ENCODE results near the gene OTOF. TPM values are rescaled to one million over a fixed set of nuclear protein-coding genes. Genes with fewer than 3 reads are reported as not detected.

The OTOF gene
- polyA plus RNA-seq, 2 of the 4 experiments (the other 2 are of a cell fraction), result 0.05 to 0.22 TPM

DNA sequence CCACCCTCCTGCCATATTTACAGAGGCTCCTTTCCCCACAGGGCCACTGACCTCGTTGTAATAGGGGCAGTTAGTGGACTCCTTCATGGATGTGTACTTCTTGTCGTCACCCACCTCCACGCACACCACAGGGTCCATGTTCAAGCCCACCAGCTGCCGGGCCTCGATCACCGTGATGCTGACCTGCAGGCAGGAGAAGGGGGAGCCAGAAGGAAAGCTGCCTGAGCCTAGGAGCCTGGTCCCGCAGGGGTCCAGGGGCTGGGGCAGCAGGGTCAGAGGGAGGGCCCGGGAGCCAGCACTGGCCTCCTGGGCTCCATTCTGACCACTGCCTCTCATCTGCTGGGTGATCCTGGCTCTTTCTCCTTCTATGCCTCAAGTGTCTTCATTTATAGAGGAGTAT, 17.0 kb upstream of the OTOF start:
- CTCF ChIA-PET, result interaction anchor here (1.4 to 1.7 kb wide), 2 partner anchors 8 to 28 kb away, joined by 4 to 5 read pairs; no protein-coding TSS in a partner anchor
- H3K9me3 ChIP-seq, result no peaks in the 10 kb centered on the region
- DNase-seq (ENCODE audit: low read depth in 1 of 2, low spot score in 1 of 2) (no peak), FAIRE-seq (no peak), ATAC-seq (no peak)
- no peak overlapping the region for H3K4me2 ChIP-seq
- H3K4me3 ChIP-seq, result no peak overlapping the region
- H3K4me1 ChIP-seq, result no peaks in the 10 kb centered on the region
- POLR2A ChIA-PET, result no interaction called here
- H3K27ac ChIP-seq, result no peak overlapping the region
- 79% methylated on average over 8 of the region's 8 CpGs for WGBS (ENCODE audit: missing lambda C conversion rate)
- TF ChIP-seq ZC3H11A (IDR thresholded peaks at IDR 0.05), result no peak
- TF ChIP-seq FOSL2 (IDR thresholded peaks at IDR 0.05), result no peak
- no peak for TF ChIP-seq FOSL2 (CRISPR knock-in tag; IDR thresholded peaks at IDR 0.05)

GRCh38 chr2:26494199-26494598, 16.3 kb upstream of the OTOF start:
- ATAC-seq (no peak), FAIRE-seq (no peak), DNase-seq (ENCODE audit: low read depth in 1 of 2, low spot score in 1 of 2) (no peak)
- POLR2A ChIA-PET, result no interaction called here
- 97% methylated on average over 4 of the region's 4 CpGs for WGBS (ENCODE audit: missing lambda C conversion rate)
- no peak overlapping the region for H3K4me3 ChIP-seq
- H3K27ac ChIP-seq, result no peak overlapping the region
- CTCF ChIA-PET, result interaction anchor here (1.4 kb wide), 1 partner anchor 9 kb away, joined by 4 read pairs; no protein-coding TSS in a partner anchor
- no peaks in the 10 kb centered on the region for H3K4me1 ChIP-seq
- no peak for TF ChIP-seq JUN (IDR thresholded peaks at IDR 0.05)
- TF ChIP-seq EP300 (IDR thresholded peaks at IDR 0.05), result no peak
- no peak for TF ChIP-seq ESRRA (IDR thresholded peaks at IDR 0.05; ENCODE audit: borderline replicate concordance, low read length)
- no peak for TF ChIP-seq FOSL2 (IDR thresholded peaks at IDR 0.05)
- no peak for TF ChIP-seq FOSL2 (CRISPR knock-in tag; IDR thresholded peaks at IDR 0.05)
- no peak for TF ChIP-seq HOXB13 (CRISPR knock-in tag; IDR thresholded peaks at IDR 0.05; ENCODE audit: low read depth)
- TF ChIP-seq, protein P1, sequence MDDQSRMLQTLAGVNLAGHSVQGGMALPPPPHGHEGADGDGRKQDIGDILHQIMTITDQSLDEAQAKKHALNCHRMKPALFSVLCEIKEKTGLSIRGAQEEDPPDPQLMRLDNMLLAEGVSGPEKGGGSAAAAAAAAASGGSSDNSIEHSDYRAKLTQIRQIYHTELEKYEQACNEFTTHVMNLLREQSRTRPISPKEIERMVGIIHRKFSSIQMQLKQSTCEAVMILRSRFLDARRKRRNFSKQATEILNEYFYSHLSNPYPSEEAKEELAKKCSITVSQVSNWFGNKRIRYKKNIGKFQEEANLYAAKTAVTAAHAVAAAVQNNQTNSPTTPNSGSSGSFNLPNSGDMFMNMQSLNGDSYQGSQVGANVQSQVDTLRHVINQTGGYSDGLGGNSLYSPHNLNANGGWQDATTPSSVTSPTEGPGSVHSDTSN (IDR thresholded peaks at IDR 0.05), result no peak
- H3K9me3 ChIP-seq, result no peaks in the 10 kb centered on the region
- H3K4me2 ChIP-seq, result no peak overlapping the region

- DNase-seq (ENCODE audit: low read depth in 1 of 2, low spot score in 1 of 2), result no peak
- no peak for FAIRE-seq
- ATAC-seq, result no peak
- TF ChIP-seq BHLHE40 (IDR thresholded peaks at IDR 0.05; ENCODE audit: low read depth, low read length) (no peak), POLR2A (IDR thresholded peaks at IDR 0.05; ENCODE audit: low read length) (no peak), TP53 (CRISPR knock-in tag; IDR thresholded peaks at IDR 0.05) (no peak), JUN (IDR thresholded peaks at IDR 0.05) (no peak)
- ChIA-PET CTCF (interaction anchor here (0.6 to 3.0 kb wide), 2 partner anchors 8 to 10 kb away, joined by 3 to 31 read pairs; no protein-coding TSS in a partner anchor), POLR2A (no interaction called here)
- WGBS (ENCODE audit: missing lambda C conversion rate), result 70% methylated on average over 10 of the region's 10 CpGs
- Histone ChIP-seq H3K27ac (no peak overlapping the region), H3K4me3 (no peak overlapping the region), H3K4me2 (no peak overlapping the region), H3K9me3 (no peaks in the 10 kb centered on the region), H3K4me1 (no peaks in the 10 kb centered on the region)
Observed at GRCh38 chr2:26493566-26493965, 15.6 kb upstream of the OTOF start.

GRCh38 chr2:26492749-26493515, 15.0 kb upstream of the OTOF start:
- H3K27ac ChIP-seq, result no peak overlapping the region
- 71% methylated on average over 7 of the region's 7 CpGs for WGBS (ENCODE audit: missing lambda C conversion rate)
- H3K9me3 ChIP-seq, result no peaks in the 10 kb centered on the region
- ChIA-PET POLR2A (no interaction called here), CTCF (interaction anchor here (0.6 to 4.0 kb wide), 4 partner anchors 8 to 253 kb away, joined by 3 to 31 read pairs (median 9); no protein-coding TSS in a partner anchor)
- FAIRE-seq (no peak), ATAC-seq (no peak), DNase-seq (ENCODE audit: low read depth in 1 of 2, low spot score in 1 of 2) (no peak)
- no peak overlapping the region for H3K4me2 ChIP-seq
- H3K4me1 ChIP-seq, result no peaks in the 10 kb centered on the region
- no peak overlapping the region for H3K4me3 ChIP-seq
- no peak for TF ChIP-seq PHF8 (IDR thresholded peaks at IDR 0.05; ENCODE audit: borderline replicate concordance, low read depth)
- no peak for TF ChIP-seq CBX2 (IDR thresholded peaks at IDR 0.05; ENCODE audit: borderline replicate concordance, low read depth)

- WGBS (ENCODE audit: missing lambda C conversion rate), result 83% methylated on average over 8 of the region's 8 CpGs
- Histone ChIP-seq H3K4me2 (no peak overlapping the region), H3K4me1 (no peaks in the 10 kb centered on the region), H3K27ac (no peak overlapping the region), H3K4me3 (no peak overlapping the region), H3K9me3 (no peaks in the 10 kb centered on the region)
- ATAC-seq, result no peak
- CTCF ChIA-PET, result interaction anchor here (1.3 to 4.0 kb wide), 4 partner anchors 10 to 255 kb away, joined by 3 to 31 read pairs (median 10); no protein-coding TSS in a partner anchor
- no peak for DNase-seq (ENCODE audit: low read depth in 1 of 2, low spot score in 1 of 2)
- no peak for FAIRE-seq
- POLR2A ChIA-PET, result no interaction called here
- TF ChIP-seq CBX2 (IDR thresholded peaks at IDR 0.05; ENCODE audit: borderline replicate concordance, low read depth) (no peak), GATA3 (IDR thresholded peaks at IDR 0.05; ENCODE audit: borderline replicate concordance) (no peak), ZNF302 (CRISPR knock-in tag; IDR thresholded peaks at IDR 0.05) (no peak), RARB (CRISPR knock-in tag; IDR thresholded peaks at IDR 0.05) (no peak), NPAS2 (CRISPR knock-in tag; IDR thresholded peaks at IDR 0.05; ENCODE audit: borderline replicate concordance) (no peak), HEYL (CRISPR knock-in tag; IDR thresholded peaks at IDR 0.05) (no peak), CHD2 (IDR thresholded peaks at IDR 0.05; ENCODE audit: low read length, partially characterized antibody) (no peak), BHLHE40 (IDR thresholded peaks at IDR 0.05; ENCODE audit: low read depth, low read length) (no peak), PHF8 (IDR thresholded peaks at IDR 0.05; ENCODE audit: borderline replicate concordance, low read depth) (no peak), ZFP36 (IDR thresholded peaks at IDR 0.05; ENCODE audit: borderline replicate concordance, partially characterized antibody) (no peak)
- TF ChIP-seq, protein P2, sequence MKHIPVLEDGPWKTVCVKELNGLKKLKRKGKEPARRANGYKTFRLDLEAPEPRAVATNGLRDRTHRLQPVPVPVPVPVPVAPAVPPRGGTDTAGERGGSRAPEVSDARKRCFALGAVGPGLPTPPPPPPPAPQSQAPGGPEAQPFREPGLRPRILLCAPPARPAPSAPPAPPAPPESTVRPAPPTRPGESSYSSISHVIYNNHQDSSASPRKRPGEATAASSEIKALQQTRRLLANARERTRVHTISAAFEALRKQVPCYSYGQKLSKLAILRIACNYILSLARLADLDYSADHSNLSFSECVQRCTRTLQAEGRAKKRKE (CRISPR knock-in tag; IDR thresholded peaks at IDR 0.05; ENCODE audit: low read depth), result no peak
Observed at GRCh38 chr2:26491563-26492167, 13.7 kb upstream of the OTOF start.

Measured in A549 (cell line).